Activated T-cell treated with anti-CD3 and anti-CD28 coated beads, Interleukin-2, amount 50 U/mL, for 24 hours (primary cell): ENCODE measurements around the gene AXL.
A peak's percentile ranks its signal among the peaks of the same experiment; 100 is the strongest.
"Not testable (repeated sequence)": the region's sequence is repeated elsewhere in the genome, so short reads cannot be mapped to it uniquely, and the experiment has no call there.

Source experiments
- DNase-seq: peaks from one replicate; pipeline ENCODE4 v3.0.0-alpha.2; 2020
- H3K27ac Mint-ChIP-seq: 2 replicates; pipeline ENCODE4 v1.8.0; 2020; ENCODE audit warnings: mild to moderate bottlenecking, mixed read lengths
- H3K27me3 Mint-ChIP-seq: 2 replicates; pipeline ENCODE4 v1.8.0; 2020; ENCODE audit warnings: mixed read lengths
- H3K36me3 Mint-ChIP-seq: 2 replicates; pipeline ENCODE4 v1.8.0; 2020; ENCODE audit warnings: low read depth, mixed read lengths
- H3K4me1 Mint-ChIP-seq: 2 replicates; pipeline ENCODE4 v1.8.0; 2020; ENCODE audit warnings: low read depth, mixed read lengths
- H3K4me3 Mint-ChIP-seq: 2 replicates; pipeline ENCODE4 v1.8.0; 2020; ENCODE audit warnings: mild to moderate bottlenecking, moderate library complexity, mixed read lengths
- H3K9me3 Mint-ChIP-seq: 2 replicates; pipeline ENCODE4 v1.8.0; 2020; ENCODE audit warnings: mixed read lengths

Gene AXL

DNA sequence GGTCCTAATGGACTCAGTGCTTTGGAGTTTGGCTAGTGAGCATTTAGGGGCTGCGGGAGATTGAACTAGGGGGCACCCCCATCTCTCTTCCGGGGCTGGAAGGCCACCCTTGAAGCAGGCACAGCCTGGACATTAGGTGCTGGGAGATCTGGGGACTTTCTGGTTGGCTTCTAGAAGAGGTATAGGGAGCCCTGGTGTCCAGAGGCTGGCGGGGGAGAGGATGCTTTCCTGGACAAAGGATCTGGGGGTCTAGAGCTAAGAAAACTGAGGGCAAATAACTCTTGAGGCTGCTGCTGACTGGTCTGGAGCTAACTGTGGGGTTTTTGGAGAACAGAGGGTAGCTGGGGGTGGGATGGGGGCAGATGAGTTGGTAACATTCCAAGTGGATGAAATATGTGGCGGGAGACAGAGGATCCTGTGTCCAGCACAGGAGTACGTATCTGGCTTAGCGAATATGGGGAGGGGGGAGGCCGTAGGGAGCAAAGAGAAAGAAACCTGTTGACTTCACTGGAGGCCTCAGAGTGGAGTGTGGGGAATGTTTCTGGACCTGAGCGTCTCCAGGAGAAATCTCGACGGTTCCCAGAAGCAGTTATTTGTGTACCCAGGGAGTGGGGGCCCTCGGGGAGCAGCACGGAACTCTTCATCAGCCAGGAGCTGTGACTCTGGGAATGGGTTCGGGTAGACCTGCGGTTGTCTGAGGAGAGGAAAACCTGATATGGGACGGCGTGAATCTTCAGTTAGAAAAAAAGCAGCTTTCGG lies 46.6 kb downstream of the AXL start:
- DNase-seq, result peak; percentile 49
- Mint-ChIP-seq H3K9me3 (no peaks in the 10 kb centered on the region), H3K4me3 (peak overlapping the region; percentile 93), H3K27ac (peak overlapping the region; percentile 100), H3K4me1 (peaks cover 45% of the 10 kb centered on the region), H3K36me3 (peaks cover 62% of the 10 kb centered on the region), H3K27me3 (no peaks in the 10 kb centered on the region)

DNA sequence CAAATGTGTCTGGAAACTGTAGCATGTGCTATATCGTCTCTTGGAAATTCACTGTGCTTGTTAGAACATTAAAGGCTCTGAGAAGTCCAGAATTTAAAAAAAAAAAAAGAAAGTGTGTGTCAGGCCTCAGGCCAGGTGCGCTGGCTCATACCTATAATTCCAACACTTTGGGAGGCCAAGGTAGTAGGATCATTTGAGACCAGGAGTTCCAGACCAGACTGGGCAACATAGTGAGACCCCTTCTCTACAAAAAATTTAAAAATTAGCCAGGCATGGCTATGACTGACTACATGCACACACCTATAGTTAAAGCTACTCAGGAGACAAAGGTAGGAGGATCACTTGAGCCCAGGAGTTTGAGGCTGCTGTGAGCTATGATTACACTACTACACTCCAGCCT lies 50.0 kb downstream of the AXL start:
- Mint-ChIP-seq H3K9me3 (no peaks in the 10 kb centered on the region), H3K27me3 (no peaks in the 10 kb centered on the region), H3K4me3 (no peak overlapping the region), H3K36me3 (peaks cover 91% of the 10 kb centered on the region), H3K4me1 (peaks cover 29% of the 10 kb centered on the region), H3K27ac (no peak overlapping the region)
- no peak for DNase-seq

DNA sequence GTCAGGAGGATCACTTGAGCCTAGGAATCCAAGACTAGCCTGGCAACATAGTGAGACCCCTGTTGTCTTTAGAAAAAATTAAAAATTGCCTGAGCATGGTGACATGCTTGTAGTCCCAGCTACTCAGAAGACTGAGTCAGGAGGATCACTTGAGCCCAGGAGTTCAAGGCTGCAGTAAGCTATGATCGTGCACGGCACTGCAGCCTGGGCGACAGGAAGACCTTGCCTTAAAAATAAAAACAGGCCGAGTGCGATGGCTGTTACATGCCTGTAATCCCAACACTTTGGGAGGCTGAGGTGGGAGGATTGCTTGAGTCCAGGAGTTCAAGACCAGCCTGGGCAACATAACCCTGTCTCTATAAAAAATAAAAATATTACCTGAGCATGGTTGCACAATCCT lies 50.5 kb downstream of the AXL start:
- H3K27ac Mint-ChIP-seq, result no peak overlapping the region
- H3K9me3 Mint-ChIP-seq, result no peaks in the 10 kb centered on the region
- DNase-seq, result no peak
- peaks cover 97% of the 10 kb centered on the region for H3K36me3 Mint-ChIP-seq
- no peak overlapping the region for H3K4me3 Mint-ChIP-seq
- H3K27me3 Mint-ChIP-seq, result no peaks in the 10 kb centered on the region
- H3K4me1 Mint-ChIP-seq, result peaks cover 29% of the 10 kb centered on the region

DNA sequence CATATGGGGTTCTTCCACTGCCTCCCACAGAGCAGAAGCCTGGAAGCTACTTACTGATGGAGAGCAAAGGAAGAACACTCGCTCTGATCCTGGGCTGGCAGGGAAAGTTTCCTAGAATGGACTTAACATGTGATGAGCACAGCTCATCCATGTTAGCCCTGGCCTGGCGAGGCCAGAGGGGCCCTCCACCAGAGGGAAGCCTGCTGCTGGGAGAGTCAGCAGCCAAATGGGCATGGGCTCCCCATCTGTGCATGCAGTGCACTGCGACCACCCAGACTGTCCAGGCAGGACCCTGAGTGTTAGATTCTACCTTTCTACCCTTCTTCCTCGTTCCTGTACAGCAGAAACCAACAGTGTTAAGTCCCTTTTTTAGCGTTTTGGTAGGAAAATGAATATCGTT lies 54.1 kb downstream of the AXL start:
- H3K27ac Mint-ChIP-seq, result peak overlapping the region; percentile 22
- H3K4me3 Mint-ChIP-seq, result no peak overlapping the region
- no peaks in the 10 kb centered on the region for H3K9me3 Mint-ChIP-seq
- peaks cover 98% of the 10 kb centered on the region for H3K36me3 Mint-ChIP-seq
- no peaks in the 10 kb centered on the region for H3K27me3 Mint-ChIP-seq
- no peak for DNase-seq
- peaks cover 2% of the 10 kb centered on the region for H3K4me1 Mint-ChIP-seq

DNA sequence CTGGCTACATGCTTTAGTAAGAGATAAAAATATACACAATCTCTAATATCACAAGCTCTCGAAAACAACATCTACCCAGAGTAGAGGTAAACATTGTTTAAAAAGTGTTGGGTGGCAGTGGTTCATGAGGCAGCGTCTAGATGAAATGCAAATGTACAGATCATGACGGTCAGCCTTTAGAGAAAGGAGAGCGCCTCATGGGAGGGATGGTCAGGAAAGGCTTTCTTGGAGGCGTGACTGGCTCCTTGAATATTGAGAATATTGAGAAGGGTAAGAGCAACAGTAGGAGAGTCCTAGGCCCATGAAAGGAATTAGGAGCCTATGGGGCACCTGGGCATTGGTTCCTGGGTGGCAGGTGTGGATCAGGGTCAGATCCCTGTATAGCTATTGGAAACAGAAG lies 55.8 kb downstream of the AXL start:
- Mint-ChIP-seq H3K4me3 (no peak overlapping the region), H3K9me3 (no peaks in the 10 kb centered on the region), H3K36me3 (peaks cover 95% of the 10 kb centered on the region), H3K27ac (peak overlapping the region; percentile 53), H3K4me1 (no peaks in the 10 kb centered on the region), H3K27me3 (no peaks in the 10 kb centered on the region)
- DNase-seq, result no peak

DNA sequence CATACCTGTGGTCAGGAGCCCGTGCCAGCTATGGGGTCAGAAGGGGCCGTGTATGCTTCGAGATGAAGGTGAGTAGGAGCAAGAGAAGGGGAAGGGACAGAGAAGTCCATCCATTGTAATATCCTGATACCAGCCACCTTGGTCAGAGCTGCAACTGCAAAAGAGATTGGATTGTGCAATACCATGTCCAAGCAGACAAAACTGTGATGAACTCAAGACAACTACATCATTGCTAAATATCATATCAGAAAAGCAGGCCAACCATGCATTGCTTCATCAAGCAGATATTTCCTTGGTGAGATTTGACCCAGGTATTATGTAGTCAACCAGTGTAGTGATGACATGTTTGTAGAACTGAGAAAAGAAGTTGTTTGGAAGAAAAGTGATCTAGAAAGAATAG lies 57.2 kb downstream of the AXL start:
- peak overlapping the region; percentile 50 for H3K27ac Mint-ChIP-seq
- no peaks in the 10 kb centered on the region for H3K27me3 Mint-ChIP-seq
- no peak overlapping the region for H3K4me3 Mint-ChIP-seq
- peaks cover 98% of the 10 kb centered on the region for H3K36me3 Mint-ChIP-seq
- no peaks in the 10 kb centered on the region for H3K9me3 Mint-ChIP-seq
- no peaks in the 10 kb centered on the region for H3K4me1 Mint-ChIP-seq
- no peak for DNase-seq

DNA sequence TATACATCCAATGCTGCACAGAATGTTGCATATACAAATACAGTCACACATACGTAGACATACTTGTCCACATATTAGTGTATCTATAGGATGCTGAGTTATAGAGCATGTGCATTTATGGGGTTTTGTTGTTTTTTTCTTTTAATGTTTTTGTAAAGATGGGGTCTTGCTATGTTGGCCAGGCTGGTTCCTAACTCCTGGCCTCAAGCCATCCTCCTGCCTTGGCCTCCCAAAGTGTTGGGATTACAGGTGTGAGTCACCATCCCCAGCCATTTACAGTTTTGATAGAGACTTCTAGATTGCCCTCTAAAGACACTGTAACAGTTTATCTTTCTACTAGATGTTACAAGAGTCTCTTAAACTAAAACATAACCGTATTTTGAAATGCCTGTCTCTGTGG lies 59.5 kb downstream of the AXL start:
- peaks cover 96% of the 10 kb centered on the region for H3K36me3 Mint-ChIP-seq
- H3K27me3 Mint-ChIP-seq, result no peaks in the 10 kb centered on the region
- H3K27ac Mint-ChIP-seq, result no peak overlapping the region
- H3K9me3 Mint-ChIP-seq, result no peaks in the 10 kb centered on the region
- no peak for DNase-seq
- no peak overlapping the region for H3K4me3 Mint-ChIP-seq
- H3K4me1 Mint-ChIP-seq, result no peaks in the 10 kb centered on the region

DNA sequence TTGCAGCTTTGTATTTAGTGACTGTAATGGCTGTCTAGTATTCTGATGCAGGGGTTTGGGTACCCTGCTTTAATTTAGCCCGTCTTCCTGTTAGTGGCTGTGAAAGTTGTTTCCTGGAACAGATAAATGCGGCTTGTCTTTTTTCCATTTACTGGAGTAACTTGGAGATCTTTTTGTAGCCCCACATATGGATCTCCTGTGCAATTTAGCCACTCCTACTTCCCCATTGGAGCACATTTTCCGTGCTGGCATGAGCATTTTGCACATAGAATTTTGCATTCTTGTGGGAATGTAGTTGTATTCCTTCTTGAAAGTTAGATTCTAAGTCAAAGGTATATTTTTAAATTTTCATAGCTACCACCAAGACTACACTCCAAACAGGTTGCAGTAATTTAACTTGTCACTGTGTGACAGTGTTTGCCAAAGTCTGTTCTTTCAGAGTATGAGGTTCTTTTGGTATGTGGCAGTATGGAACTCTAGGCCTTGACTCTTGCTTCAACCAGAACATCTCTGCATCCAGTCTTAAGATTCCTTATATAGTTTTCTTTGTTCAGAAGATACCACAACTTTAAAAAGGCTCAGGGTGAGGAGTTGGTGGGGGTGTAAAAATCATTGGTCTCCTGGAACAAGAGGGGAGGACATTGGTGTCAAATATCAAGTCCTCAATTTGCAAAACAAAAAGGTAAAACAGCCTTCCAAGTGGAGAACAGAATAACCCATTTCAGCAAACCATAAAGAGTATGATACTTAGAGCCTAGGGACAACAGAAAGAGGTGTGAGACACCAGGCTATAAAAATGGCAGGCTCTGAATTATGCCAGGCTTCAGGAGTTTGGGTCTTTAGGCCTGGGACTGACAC lies 69.9 kb downstream of the AXL start:
- Mint-ChIP-seq H3K4me1 (peaks cover 5% of the 10 kb centered on the region), H3K27me3 (no peaks in the 10 kb centered on the region), H3K36me3 (peaks cover 98% of the 10 kb centered on the region), H3K27ac (peak overlapping the region; percentile 67), H3K9me3 (no peaks in the 10 kb centered on the region), H3K4me3 (no peak overlapping the region)
- DNase-seq, result no peak

DNA sequence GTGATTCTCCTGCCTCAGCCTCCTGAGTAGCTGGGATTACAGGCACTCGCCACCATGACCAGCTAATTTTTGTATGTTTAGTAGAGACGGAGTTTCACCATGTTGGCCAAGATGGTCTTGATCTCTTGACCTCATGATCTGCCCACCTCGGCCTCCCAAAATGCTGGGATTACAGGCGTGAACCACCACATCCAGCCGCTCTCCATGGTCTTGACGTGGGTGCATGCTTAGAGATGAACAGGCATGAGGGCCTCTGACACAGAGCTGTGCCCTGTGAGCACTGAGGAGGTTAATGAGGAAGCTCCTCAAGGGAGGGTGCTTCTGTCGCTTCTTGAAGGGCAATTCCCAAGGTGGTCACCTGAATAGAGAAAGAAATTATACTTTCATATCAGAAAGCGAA lies 70.8 kb downstream of the AXL start:
- peaks cover 99% of the 10 kb centered on the region for H3K36me3 Mint-ChIP-seq
- not testable (repeated sequence) for DNase-seq, H3K27me3 Mint-ChIP-seq, H3K9me3 Mint-ChIP-seq, H3K4me3 Mint-ChIP-seq
- H3K4me1 Mint-ChIP-seq, result peaks cover 10% of the 10 kb centered on the region
- peak overlapping the region; percentile 40 for H3K27ac Mint-ChIP-seq

DNA sequence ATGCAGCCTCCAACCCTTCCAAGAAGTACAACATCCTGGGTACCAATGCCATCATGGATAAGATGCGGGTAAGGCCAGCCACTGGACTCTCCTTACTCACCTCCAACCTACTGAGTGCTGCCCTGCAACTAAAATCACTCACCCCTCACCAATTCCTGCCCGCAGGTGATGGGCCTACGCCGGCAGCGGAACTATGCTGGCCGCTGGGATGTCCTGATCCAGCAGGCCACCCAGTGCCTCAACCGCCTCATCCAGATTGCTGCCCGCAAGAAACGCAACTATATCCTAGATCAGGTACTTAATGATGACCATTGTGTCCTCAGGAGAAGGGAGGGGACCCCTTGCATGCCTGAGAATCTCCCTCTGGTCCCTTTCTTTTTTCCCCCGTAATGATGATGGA lies 75.4 kb downstream of the AXL start:
- peaks cover 99% of the 10 kb centered on the region for H3K36me3 Mint-ChIP-seq
- peaks cover 51% of the 10 kb centered on the region for H3K4me1 Mint-ChIP-seq
- no peaks in the 10 kb centered on the region for H3K9me3 Mint-ChIP-seq
- no peaks in the 10 kb centered on the region for H3K27me3 Mint-ChIP-seq
- H3K4me3 Mint-ChIP-seq, result no peak overlapping the region
- peak overlapping the region; percentile 15 for H3K27ac Mint-ChIP-seq
- DNase-seq, result no peak

DNA sequence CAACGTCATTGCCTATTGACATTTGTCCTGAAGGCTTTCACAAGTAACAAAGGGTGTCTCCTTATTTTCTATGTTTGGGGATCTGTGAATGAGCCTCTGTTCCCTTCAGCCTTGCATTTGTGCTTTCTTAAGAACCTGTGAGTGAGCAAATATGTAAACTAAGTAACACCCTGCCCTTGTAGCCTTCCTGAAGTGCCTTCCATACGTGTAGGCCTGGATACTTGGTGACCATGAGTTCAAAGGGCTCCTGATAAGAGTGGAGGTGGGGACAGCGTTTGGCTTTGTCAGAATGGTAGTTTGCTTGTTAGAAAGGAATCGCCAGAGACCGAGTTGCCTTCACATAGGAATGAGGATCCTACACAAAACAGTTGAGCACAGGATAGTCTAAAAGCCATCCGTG lies 76.5 kb downstream of the AXL start:
- H3K36me3 Mint-ChIP-seq, result peaks cover 99% of the 10 kb centered on the region

DNA sequence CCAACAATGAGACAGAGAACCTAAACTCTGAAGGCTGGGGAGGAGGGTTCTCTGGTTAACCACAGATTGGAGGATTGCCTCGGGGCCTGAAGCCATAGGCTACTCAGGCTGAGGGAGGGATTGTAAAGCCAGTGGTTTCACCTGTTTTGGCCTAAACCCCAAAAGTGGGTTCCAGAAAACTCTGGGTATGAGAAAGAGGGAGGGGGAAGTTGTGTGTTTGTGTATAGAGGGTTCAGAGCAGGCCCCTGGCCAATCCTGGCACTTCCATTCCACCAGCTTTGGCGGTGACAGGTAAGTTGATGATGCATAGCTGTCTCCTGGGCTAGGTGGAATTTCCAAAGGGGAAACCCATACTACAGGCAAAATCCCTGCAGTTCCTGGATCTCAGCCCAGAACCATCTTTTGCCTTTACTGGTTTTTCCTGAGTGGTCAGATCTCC lies 77.4 kb downstream of the AXL start:
- no peak for DNase-seq
- no peaks in the 10 kb centered on the region for H3K27me3 Mint-ChIP-seq
- H3K4me3 Mint-ChIP-seq, result no peak overlapping the region
- peaks cover 71% of the 10 kb centered on the region for H3K4me1 Mint-ChIP-seq
- H3K27ac Mint-ChIP-seq, result peak overlapping the region; percentile 95
- no peaks in the 10 kb centered on the region for H3K9me3 Mint-ChIP-seq
- peaks cover 99% of the 10 kb centered on the region for H3K36me3 Mint-ChIP-seq

More for the DNA sequence above, 76.5 kb downstream of the AXL start:
- Mint-ChIP-seq H3K4me3 (no peak overlapping the region), H3K27ac (peak overlapping the region; percentile 95), H3K27me3 (no peaks in the 10 kb centered on the region), H3K9me3 (no peaks in the 10 kb centered on the region), H3K4me1 (peaks cover 62% of the 10 kb centered on the region)
- no peak for DNase-seq

DNA sequence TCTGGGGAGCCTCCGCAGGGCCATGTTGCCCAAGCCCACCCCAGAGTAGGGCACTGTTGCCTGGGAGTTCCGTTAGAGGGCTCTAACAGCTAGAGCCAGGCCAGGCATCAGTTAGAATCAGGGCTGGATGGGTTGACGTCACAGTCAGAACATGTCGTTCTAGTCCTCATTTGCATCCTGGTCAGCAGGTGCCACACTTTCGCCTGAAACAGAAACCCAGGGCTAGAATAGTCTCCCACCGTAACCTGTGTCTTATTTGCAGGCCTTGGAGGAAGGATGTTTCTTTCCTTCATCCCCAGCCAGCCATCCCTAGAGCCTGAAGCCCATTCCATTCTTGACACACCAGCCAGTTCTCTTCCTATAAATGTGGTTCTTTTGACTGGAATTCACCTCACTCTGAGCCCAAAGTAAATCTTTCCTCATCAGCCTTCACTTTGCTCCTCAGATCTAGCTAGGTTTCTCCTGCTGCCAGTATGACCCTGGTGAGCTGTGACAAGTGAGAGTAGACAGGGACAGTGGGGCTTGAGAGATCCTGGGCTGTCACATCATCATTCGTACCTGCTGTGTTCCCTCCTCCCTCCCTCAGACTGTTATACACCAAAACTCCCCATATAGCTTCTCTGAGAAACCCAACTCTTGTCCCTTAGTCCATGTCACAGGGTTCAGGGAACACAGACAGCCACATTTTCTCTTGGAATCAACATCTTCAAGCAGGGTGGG lies 78.8 kb downstream of the AXL start:
- Mint-ChIP-seq H3K36me3 (peaks cover 100% of the 10 kb centered on the region), H3K9me3 (no peaks in the 10 kb centered on the region), H3K4me3 (no peak overlapping the region)

DNA sequence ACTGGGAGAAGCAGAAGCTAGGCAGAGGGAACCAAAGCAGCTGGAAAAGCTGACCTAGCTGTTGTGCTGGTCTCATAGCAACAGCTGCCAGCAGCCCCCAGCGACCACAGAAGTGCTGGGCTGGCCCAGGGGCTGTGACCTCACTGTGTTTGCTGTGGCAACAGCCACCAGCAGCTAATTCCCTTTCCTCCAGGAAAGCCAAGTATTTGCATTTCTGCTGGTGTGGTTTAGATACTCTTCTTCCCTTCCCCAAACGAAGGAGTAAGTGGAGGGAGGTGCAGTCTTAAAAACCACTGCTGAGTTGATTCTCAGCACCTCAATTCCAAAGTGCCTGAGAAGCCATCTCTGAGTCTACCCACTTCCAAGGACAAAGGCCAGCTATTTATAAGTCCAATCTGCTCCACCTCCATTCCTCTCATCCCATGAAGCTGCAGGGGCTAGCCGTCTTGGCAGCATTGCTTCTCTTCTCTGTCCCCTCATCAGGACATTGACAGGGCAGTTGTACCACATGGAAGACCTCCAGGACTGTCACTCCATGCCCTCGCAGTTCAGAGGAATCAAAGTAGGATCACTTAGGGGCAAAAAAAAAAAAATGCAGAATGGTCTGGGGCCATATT lies 79.4 kb downstream of the AXL start:
- Mint-ChIP-seq H3K27me3 (no peaks in the 10 kb centered on the region), H3K36me3 (peaks cover 100% of the 10 kb centered on the region), H3K4me1 (peaks cover 91% of the 10 kb centered on the region), H3K27ac (peak overlapping the region; percentile 95), H3K9me3 (no peaks in the 10 kb centered on the region), H3K4me3 (no peak overlapping the region)
- DNase-seq, result no peak

More for the DNA sequence above, 78.8 kb downstream of the AXL start:
- DNase-seq, result no peak
- Mint-ChIP-seq H3K27me3 (no peaks in the 10 kb centered on the region), H3K4me1 (peaks cover 84% of the 10 kb centered on the region), H3K27ac (peak overlapping the region; percentile 95)
